Stimulated activated CD8-positive, alpha-beta memory T cell treated with anti-CD3 and anti-CD28 coated beads, Interleukin-7, amount 100 ng/mL, for 4 hours (primary cell): ENCODE results near the gene IFITM10.

ENCODE experiments used
- DNase-seq, 2 donors: peaks; one replicate each; pipeline ENCODE4 v3.0.0-alpha.2; 2020; ENCODE audit warnings: low read depth in 2 of 2

Gene IFITM10

DNA sequence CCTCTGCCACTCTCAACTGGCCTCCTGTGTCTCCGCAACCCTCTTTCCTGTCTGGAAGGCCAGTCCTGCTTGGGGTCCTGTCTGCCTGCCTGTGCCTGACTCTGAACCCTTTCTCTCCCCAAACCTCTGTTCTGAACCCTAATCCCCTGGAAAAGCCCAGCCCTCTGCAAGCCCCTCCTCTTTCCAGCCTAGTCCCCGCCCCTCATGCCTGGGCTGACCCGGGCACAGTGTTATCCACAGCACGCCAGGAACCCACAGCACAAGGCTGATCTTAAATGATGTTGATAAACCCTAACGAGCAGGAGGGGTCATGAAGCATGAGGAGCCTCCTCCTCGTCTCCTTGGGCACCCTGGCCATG, at the start of gene IFITM10:
TSS of gene IFITM10 (minus strand) at position 115 of the 359 bp plus-strand sequence. CDS start 153 bp downstream, outside the sequence.
- no peak for DNase-seq

DNA sequence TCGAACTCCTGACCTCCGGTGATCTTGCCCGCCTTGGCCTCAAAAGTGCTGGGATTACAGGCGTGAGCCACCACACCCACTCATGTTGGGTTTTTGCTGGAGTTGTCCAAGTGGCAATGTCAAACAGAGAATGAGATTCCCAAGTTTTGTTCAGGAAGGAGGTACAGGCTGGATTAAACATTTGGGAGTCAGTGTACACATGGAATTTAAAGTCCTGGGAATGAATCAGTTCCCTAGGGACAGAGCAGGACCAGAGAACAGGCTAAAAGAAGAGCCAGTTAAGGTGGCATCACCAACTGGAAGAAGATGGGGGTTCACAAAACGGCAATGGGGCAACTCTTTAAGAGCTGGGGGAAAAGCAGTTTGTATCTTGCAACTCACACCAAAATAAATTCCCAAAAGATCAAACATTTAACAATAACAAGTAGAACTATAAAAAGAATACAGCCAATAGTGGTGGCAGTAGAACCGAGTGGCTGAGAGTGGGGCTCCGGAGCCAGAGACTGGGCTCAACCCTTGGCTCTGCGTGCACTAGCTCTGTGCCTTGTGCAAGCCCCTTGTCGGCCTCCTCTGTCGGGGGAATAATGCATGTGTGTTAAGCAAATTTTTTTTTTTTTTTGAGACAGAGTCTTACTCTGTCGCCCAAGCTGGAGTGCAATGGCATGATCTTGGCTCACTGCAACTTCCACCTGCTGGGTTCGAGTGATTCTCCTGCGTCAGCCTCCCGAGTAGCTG, 47.2 kb upstream of the IFITM10 start:
- DNase-seq: no peak

DNA sequence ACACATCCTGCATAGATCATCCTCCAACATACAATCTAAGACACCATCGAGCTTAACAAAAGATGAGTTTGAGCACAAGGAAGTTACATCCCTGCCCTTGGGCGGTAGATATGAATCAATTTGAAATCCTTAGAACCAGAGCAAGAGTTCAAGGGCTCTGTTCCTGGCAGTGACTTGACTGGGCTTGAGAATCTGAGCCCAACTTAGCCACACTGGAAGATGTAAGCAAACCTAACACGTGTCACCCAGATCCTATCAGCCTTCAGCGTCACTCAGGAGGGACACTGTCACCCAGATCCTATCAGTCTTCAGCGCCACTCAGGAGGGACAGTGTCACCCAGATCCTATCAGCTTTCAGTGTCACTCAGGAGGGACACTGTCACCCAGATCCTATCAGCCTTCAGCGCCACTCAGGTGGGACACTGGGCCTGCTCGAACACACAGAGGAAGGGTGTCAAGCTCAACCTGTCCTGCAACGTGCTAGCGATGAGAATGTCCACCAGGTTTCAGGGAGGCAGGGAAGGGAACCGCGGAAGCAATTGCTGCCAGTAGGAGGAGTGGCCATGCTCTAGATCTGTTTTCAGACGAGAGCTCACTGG, 46.1 kb upstream of the IFITM10 start:
- DNase-seq: no peak

DNA sequence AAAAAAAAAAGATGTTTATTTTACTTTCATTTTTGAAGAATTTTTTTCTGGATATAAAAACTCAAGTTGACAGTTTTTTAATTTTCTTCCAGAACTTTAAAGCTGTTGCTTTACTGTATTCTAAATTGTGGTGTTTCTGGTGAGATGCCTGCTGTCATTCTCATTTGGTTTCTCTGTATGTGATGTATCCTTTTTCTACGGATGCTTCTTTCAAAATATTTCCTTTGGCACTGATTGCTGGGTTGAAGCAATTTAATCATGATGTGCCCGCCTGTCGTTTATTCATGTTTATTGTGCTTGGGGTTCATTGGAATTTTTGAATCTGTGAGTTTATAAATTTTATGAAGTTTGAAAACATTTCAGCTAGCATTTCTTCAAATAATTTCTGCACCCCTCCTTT, 42.7 kb upstream of the IFITM10 start:
- no peak for DNase-seq

DNA sequence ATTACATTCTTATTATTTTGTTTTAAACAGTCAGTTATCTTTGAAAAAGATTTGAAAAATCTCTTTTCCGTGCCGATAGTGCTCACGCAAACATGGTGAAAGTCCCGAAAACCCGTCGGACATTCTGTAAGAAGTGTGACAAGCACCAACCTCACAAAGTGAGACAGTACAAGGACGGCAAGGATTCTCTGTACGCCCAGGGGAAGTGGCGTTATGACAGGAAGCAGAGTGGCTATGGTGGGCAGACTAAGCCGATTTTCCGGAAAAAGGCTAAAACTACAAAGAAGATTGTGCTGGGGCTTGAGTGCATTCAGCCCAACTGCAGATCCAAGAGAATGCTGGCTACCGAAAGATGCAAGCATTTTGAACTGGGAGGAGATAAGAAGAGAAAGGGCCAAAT, 42.1 kb upstream of the IFITM10 start:
- DNase-seq: no peak

DNA sequence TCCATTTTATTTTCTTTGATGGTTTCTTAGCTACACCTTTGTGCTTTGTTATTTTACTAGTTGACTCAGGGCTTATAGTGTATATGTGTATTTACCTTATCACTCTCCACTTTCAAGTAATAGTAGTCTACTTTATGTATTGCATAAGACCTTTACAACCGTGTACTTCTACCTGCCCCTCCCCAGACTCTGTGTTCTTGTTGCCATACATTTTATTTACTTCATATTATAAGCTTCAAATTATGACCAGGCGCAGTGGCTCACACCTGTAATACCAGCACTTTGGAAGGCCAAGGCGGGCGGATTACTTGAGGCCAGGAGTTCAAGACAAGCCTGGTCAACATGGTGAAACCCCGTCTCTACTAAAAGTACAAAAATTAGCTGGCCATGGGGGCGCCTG, 41.5 kb upstream of the IFITM10 start:
- DNase-seq: no peak

DNA sequence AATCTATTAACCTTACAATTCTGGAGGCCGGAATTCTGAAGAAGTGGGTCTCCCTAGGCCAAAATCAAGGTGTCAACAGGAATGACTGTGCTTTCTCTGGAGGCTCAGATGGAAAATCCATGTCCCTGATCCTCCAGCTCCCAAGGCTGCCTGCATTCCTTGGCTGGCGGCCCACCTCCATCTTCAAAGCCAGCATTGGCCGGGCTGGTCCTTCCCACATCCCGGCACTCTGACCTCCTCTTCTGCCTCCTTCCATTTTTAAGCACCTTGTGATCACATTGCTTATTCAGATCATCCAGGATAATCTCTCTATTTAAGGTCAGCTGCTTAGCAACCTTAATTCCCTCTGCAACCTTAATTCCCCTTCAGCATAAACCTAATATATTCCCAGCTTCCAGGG, 36.1 kb upstream of the IFITM10 start:
- DNase-seq: no peak

DNA sequence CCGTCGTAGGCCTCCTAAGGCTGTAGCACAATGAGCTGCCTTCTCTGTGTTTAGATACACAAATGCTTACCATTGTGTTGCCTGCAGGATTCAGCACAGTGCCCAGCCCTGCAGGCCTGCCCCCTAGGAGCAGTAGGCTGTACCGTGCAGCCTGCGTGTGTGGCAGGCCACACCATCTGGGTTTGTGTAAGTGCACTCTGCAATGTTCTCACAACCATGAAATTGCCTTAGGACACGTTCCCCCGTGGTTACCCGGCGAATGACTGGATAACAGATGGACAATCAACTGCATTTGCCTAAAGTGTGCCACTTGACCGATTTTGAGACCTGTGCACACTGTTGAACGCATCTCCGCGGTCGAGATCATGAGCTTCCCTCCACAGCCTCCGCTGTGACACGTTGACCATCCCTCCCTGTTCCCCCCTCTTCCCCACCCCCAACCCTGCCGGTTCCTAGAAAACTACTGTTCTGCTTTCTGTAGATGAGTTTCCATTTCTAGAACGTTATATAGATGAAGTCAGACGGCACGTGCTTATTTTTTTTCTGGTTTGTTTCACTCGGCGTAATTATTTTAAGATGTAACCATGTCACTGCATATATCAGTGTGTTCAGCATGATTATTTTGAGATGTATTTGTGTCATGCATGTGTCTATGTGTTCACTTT, 35.5 kb upstream of the IFITM10 start:
- no peak for DNase-seq

DNA sequence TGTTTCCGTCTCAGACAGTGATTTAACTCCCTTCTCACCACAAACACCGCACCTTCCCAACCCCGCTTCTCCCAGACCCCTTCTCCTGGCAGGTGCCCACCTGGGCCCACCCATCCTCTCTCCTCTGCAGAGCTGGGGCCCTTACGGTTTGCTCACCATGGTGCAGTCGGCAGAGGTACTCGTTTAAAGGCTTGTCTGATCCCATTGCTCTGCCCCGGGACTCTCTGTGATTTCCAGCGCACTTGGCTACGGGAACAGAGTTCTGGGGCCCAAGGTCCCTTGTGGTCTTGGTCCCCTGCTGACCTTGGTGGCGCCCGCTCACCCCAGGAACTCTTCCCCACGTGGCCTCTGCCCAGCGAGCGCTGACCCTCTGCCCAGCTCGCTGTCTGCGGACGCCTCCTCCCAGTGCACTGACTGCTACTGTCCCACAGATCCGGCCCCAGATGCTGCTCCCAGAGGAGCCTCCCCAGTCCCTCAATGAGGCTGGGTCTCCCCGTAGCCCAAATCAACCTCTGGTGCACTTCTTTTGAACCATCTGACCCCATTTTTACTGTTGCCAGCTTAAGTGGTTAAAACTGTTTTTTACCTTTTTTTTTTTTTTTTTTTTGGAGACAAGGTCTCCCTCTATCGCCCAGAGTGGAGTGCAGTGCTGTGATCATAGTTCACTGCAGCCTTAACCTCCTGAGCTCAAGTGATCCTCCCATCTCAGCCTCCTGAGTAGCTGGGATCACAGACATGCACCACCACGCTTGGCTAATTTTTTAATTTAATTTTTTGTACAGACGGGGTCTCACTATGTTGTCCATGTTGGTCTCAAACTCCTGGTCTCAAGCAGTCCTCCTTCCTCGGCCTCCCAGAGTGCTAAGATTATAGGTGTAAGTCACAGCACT, 34.6 kb upstream of the IFITM10 start:
- DNase-seq: no peak

DNA sequence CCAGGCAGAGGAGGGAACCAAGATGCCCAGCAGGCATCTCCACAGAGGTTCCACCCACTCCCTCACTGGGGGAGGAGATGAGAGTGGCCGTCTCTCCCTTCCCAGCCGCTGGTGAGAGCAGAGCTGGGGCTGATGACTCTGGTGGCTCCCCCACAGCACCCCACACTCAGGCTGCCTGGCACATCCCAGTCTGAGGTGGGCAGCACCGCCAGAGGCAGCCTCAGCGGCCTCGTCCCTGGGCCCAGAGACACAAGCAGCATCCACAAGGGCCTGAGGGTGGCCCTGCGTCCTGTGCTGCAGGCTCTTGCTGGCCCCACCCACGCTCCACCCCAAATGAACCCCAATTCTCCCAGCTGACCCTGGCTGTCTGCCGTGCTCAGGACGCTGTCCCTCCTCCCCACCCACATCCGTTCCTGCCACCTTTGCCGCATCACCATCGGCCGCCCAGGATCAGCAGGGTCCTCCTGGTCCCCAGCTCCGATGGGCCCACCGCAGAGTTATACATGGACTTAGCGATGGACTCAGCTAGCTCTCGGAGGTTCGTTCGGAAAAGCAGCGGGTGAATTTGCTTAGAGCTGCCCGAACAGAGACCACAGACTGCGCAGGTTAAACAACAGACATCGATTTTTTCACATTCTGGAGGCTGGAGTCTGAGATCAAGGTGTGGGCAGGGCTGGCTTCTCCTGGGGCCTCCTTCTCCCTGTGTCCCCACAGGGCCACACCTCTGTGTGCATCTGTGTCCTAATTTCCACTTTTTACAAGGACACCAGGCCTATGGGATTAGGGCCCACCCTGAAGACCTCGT, 33.5 kb upstream of the IFITM10 start:
- DNase-seq: no peak

DNA sequence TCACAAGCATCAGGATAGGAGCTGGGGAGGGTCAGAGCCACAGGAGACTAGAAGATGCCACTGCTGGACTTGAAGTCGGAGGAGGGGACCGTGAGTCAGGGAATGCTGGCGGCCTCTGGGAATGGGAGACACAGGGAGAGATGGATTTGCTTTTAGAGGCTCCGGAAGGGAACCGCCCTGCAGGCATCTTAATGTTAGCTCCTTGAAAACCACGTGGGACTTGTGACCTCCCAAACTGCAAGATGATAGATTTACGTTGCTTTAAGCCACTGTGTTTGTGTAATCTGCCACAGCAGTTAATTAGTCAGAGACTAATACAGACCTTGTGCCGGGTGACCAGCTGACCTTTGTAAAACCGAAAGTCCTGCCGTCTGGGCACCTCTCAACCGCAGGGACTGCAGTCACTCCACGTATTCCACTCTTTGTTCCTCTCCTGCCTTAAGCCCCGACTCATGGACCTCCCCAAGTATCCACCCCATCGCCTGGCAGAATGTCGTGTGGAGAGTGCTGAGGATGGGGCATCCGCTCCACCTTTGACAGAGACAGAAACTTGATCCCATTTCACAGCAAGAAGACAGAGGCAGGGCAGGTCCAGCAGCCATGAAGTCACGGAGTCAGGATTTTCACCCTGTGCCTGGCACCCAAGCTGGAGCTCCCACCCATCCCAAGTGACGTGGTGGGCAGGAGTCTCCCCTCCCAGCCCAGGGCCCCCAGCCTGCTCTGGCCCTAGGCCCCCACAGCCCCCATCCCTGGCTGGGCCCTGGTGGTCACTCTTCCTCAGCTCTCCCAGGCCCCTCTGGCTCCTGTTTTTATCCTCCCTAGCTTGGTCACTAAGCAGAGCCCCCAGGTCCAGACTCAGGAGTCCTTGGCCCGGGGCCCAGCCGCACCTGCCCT, 32.7 kb upstream of the IFITM10 start:
- DNase-seq: no peak

DNA sequence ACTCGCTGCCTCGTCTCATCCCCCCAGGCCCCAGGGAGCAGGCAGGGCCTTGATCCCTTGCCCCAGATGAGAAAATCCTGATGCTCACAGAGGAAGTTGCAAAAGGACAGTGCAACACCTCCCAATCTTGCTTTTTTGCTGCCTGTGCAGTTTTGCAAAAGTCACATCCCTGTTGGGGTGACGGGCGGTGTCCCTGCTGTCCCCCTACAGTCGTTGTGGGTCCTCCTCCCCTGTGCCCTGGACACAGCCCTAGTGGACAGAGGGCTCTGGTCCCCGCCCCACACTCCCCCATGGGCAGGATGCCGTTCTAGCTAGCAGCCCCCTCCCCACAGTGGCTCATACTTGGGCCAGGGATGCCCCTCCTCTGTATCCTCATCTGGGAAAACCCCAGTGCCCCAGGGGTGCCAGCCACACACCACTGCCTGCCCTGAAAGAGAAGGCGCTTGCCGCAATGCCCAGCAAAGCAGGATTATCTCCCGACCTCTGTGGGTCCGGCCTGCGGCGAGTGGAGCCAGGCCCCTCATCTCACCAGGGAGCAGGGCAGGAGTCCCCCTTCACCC, 31.7 kb upstream of the IFITM10 start:
- DNase-seq: no peak

DNA sequence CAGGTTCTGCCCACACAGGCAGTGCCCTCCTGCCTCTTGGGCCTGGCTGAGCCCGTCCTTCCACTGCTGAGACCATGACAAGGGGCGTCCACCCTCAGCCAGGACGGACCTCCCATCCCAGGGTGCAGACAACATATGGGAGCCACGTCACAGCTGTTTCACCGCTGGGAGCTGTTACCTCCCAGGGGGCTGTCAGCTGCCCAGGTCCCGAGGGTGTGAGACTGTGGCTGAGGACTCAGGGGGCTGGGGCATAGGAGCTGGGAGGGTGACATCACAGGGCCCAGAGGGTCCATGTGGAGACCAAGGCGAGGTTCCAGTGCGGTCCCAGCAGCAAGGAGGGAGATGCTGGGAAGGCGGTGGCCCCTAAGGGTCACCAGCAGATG, 31.2 kb upstream of the IFITM10 start:
- DNase-seq: no peak

DNA sequence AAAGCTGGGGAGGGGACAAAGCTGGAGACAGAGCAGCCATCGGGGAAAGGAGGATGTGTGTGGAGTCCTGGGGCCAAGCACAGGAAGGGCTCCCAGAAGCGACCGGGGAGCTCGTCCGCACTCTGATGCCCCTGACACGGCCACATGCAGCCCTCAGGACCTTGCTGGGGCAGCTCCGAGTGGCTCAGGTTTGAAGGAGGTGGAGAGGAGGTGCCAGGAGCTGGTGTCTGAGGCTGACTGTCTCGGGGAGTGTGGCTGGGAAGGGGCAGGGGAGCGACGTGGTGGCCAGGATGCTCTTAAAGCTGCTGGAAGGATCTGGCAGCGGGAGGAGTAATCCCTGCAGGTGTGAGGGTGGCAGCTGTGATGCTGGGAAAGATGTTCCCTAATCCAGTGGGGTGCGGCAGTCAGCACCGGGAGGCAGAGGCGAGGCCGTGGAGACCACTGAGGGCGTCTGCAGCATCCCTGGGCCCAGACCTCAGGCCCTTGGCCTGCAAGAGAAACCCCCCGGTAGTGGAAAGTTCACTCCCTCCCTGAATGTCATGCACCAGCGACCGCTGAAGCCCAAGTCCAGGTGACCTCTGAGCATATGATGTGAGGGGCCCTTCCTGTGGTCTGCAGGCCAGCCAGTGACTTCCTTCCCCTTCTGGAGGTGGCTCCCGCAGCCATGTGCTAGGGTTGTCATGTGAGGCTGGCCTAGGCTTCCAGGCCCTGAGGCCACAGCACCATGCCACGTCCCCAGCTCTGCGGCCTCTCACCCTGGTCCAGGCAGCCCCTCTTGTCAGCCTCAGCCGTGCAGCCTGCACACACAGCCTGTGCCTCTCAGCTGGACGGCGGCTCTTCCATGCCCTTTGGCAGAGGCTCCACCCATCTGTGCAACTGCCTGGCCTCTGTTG, 30.6 kb upstream of the IFITM10 start:
- no peak for DNase-seq

DNA sequence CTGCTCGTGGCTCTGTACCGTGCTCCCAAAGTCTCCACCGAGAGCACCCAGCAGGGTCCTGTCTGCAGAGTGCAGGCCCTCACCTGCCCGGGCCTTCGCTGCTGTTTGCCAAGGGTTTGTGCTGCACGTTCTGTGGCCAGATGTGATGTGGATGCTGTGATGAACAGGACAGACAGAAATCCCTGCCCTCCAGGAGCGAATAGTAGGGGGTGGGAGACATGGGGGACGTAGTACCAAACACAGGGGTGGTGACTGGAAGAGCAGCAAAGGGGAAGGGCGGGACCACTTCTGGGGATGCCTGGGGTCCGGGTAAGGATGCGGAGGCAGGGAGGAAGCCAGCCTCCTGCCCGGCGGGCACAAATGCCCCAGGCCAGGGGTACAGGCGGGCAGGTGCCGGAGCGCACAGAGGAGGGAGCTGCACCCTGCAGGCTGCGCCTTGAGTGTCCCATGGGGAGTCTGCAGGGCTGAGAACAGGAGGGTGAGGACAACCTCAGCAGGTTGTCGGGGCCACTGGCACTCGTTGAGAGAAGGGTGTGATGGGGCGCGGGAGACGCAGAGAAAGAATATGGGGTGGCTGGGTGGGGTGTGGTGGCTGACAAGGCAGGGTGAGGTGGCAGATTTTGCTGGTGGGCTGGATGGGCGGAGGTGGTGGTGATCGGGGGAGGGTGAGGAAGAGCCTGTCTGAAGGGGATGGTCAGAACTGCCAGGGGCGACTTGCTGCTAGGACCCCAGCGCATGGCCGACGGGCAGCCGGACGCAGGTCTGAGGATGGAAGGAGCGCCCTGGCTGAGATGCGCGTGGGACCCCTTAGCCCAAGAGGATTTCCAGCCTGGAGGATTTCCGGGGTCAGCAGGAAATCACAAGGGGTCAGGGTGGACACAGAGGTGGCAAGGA, 29.7 kb upstream of the IFITM10 start:
- no peak for DNase-seq

DNA sequence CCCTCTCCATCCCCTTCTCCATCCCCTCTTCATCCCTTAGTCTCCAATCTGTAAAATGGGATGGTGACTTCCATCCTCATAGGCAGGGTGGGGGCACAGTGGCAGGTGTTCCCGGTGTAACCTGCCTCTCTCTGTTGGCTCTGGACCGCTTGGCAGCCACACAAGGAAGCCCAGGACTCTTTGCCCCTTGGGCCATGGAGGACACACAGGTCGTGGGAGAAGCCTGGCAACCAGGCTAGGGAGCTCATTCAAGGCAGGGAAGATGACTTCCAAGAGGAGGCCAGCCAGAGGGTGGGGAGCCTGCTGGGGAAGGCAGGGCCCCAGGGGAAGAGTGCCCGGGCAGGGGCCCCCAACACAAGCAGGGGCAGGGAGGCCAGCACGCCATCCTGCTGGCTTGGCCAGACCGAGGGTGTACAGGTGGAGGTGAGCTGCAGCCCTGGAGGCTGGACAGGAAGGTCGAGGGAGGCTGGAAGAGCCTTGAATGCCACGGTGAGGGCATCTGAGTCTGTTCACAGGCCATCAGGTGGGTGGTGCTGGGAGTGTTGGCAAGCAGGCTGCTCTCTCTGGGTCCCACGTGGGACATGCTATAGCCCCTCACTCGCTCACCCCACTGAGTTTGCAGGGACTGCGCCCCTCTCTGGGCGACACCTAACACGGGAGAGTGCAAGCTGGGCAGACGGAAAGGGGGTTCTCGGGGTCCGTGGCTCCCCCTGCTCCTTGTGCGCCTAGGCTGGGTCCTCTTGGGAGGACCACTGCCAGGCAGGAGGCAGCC, 28.8 kb upstream of the IFITM10 start:
- DNase-seq: no peak
